Ovary (tissue), 3 donors: ENCODE measurements around the gene WDR18.

Experiments used
- CTCF ChIP-seq, 3 donors: fragments of 450-650 bp in 2 of 3; fragments of 200-600 bp in 1 of 3; IDR thresholded peaks; one replicate each; pipeline versions ENCODE4 v1.5.1 to v1.8.0; 2016 to 2022; ENCODE audit warnings: antibody characterized with exemption in 3 of 3, mild to moderate bottlenecking in 1 of 3
- EP300 ChIP-seq: sonication (generic); formaldehyde crosslinking; IDR thresholded peaks from one replicate; pipeline ENCODE4 v1.6.1; 2017; ENCODE audit warnings: antibody characterized with exemption
- donor health status: DM: no; HTN: no; CAD: no.

- TF ChIP-seq CTCF (IDR thresholded peaks at IDR 0.05), result no peak
- TF ChIP-seq EP300, result no peak
Measured at GRCh38 chr19:1018932-1019615, 34.9 kb downstream of the WDR18 start.
